K562 (cell line): ENCODE measurements around the gene RIT1. TPM values are rescaled to one million over a fixed set of nuclear protein-coding genes. Genes with fewer than 3 reads are reported as not detected.

Experiments
- CEBPZ ChIP-seq: fragments of 150-350 bp; IDR thresholded peaks from 2 replicates; pipeline ENCODE4 v1.6.1; 2014; ENCODE audit warnings: low read depth, mild to moderate bottlenecking, low read length, borderline replicate concordance
- CTBP1 ChIP-seq: fragments of 450-650 bp; IDR thresholded peaks from 2 replicates; pipeline ENCODE4 v1.6.1; 2016; ENCODE audit warnings: borderline replicate concordance
- CXXC5 ChIP-seq: fragments of 250-450 bp; sonication (Bioruptor Pico); IDR thresholded peaks from 2 replicates; pipeline ENCODE4 v1.8.0; 2022; ENCODE audit warnings: inconsistent platforms, mild to moderate bottlenecking, moderate library complexity
- DPF2 ChIP-seq: fragments of 450-650 bp; IDR thresholded peaks from 2 replicates; pipeline ENCODE4 v1.6.1; 2016
- ESRRA ChIP-seq: fragments of 450-650 bp; IDR thresholded peaks from 2 replicates; pipeline ENCODE4 v1.6.1; 2014; ENCODE audit warnings: low read depth, mild to moderate bottlenecking, moderate library complexity, borderline replicate concordance
- FIP1L1 ChIP-seq: fragments of 200-400 bp; formaldehyde crosslinking; IDR thresholded peaks from 2 replicates; pipeline ENCODE4 v1.6.1; 2018; ENCODE audit warnings: mild to moderate bottlenecking, low read depth, low read length; ENCODE audit not compliant: poor library complexity, severe bottlenecking
- GTF2E2 ChIP-seq: fragments of 200-800 bp; sonication (Bioruptor generic); IDR thresholded peaks from 2 replicates; pipeline ENCODE4 v1.6.1; 2016; ENCODE audit warnings: missing genetic modification characterization, missing compliant biosample characterization
- HOXB6 ChIP-seq: fragments of 250-450 bp; sonication (Bioruptor Pico); IDR thresholded peaks from 2 replicates; pipeline ENCODE4 v1.5.1; 2022; ENCODE audit warnings: mild to moderate bottlenecking, borderline replicate concordance
- ILF3 ChIP-seq: fragments of 450-650 bp; IDR thresholded peaks from 2 replicates; pipeline ENCODE4 v1.6.1; 2018; ENCODE audit warnings: antibody characterized with exemption, mild to moderate bottlenecking, moderate library complexity, borderline replicate concordance
- KDM5B ChIP-seq: fragments of 200-600 bp; sonication (generic); IDR thresholded peaks from 2 replicates; pipeline ENCODE4 v1.6.1; 2012; ENCODE audit warnings: low read depth, mild to moderate bottlenecking, moderate library complexity, low read length, control low read depth, inconsistent platforms; ENCODE audit not compliant: insufficient replicate concordance
- KLF6 ChIP-seq: fragments of 250-450 bp; sonication (Bioruptor Pico); IDR thresholded peaks from 2 replicates; pipeline ENCODE4 v1.4.0; 2020; ENCODE audit warnings: mild to moderate bottlenecking, moderate library complexity, borderline replicate concordance
- MYNN ChIP-seq, 2 experiments: sonication (generic); formaldehyde crosslinking in 1 of 2; IDR thresholded peaks; 2 replicates each; pipeline versions ENCODE4 v1.5.0 to v1.6.1; 2016 to 2020; ENCODE audit warnings: antibody characterized with exemption in 1 of 2, missing genetic modification reagents in 1 of 2
- NR2C1 ChIP-seq, 2 experiments: fragments of 450-650 bp; IDR thresholded peaks; 2 replicates each; pipeline ENCODE4 v1.6.1; 2017; ENCODE audit warnings: mild to moderate bottlenecking in 2 of 2, antibody characterized with exemption in 1 of 2, inconsistent platforms in 1 of 2, missing compliant biosample characterization in 1 of 2, missing genetic modification characterization in 1 of 2
- SMARCA4 ChIP-seq: fragments of 450-650 bp; IDR thresholded peaks from 2 replicates; pipeline ENCODE4 v1.6.1; 2016
- SP1 ChIP-seq: sonication (generic); formaldehyde crosslinking; IDR thresholded peaks from 2 replicates; pipeline ENCODE4 v1.8.1; 2022; ENCODE audit warnings: mild to moderate bottlenecking, missing genetic modification reagents
- TAF9B ChIP-seq: fragments of 450-650 bp; IDR thresholded peaks from 2 replicates; pipeline ENCODE4 v1.6.1; 2018; ENCODE audit warnings: mild to moderate bottlenecking; ENCODE audit not compliant: partially characterized antibody
- TCF3 ChIP-seq: sonication (generic); formaldehyde crosslinking; IDR thresholded peaks from 2 replicates; pipeline ENCODE4 v1.4.0; 2020; ENCODE audit warnings: mild to moderate bottlenecking, missing genetic modification reagents
- THRB ChIP-seq: fragments of 450-650 bp; formaldehyde crosslinking; conservative IDR thresholded peaks from 2 replicates; pipeline ENCODE4 v1.4.0; 2022; ENCODE audit warnings: mild to moderate bottlenecking, missing genetic modification characterization
- ZBTB1 ChIP-seq: sonication (generic); formaldehyde crosslinking; IDR thresholded peaks from 2 replicates; pipeline ENCODE4 v1.8.1; 2023; ENCODE audit warnings: missing genetic modification reagents, low read depth, mild to moderate bottlenecking, borderline replicate concordance
- polyA plus RNA-seq, 8 experiments: library from polyadenylated mRNA; depleted of rRNA in 4 of 8; stranded (reverse) in 5 of 8; unstranded in 3 of 8; fragments of >200 nt; fragmentation: Nextera tagmentation in 2 of 8; fragmentation: Illumina TruSeq in 1 of 8; extraction: Ambion mirVana in 2 of 8; extraction: Trizol in 1 of 8; gene quantifications; 2 replicates each; pipeline versions ENCODE4 v1.2.1 to v1.2.3, GENCODE V29; 2011 to 2014; ENCODE audit warnings: inconsistent platforms in 1 of 8, missing spikeins in 1 of 8
- total RNA-seq, 7 experiments: library from RNA; depleted of rRNA in 6 of 7; stranded (reverse); fragments of >200 nt in 6 of 7; fragmentation: Illumina TruSeq in 2 of 7; extraction: Trizol in 2 of 7; gene quantifications; 2 replicates each; pipeline versions ENCODE4 v1.2.1 to v1.2.3, GENCODE V29; 2011 to 2021; ENCODE audit warnings: low replicate concordance in 1 of 7
- TF ChIP-seq, protein P1 (sequence below), 2 experiments: fragments of 200-800 bp in 1 of 2; sonication (Bioruptor generic) in 1 of 2; sonication (generic) in 1 of 2; formaldehyde crosslinking in 1 of 2; IDR thresholded peaks in 1 of 2; conservative IDR thresholded peaks in 1 of 2; 2 replicates each; pipeline versions ENCODE4 v1.5.0 to v1.6.1; 2016 to 2020; ENCODE audit warnings: missing compliant biosample characterization in 1 of 2, missing genetic modification characterization in 1 of 2, missing genetic modification reagents in 1 of 2

Gene RIT1
- total and polyA plus RNA-seq, 9 of the 15 experiments (the other 6 are each of a cell fraction or from before 2014, with no cell fraction given), result 13.5 to 57.6 (median 22.9) TPM

DNA sequence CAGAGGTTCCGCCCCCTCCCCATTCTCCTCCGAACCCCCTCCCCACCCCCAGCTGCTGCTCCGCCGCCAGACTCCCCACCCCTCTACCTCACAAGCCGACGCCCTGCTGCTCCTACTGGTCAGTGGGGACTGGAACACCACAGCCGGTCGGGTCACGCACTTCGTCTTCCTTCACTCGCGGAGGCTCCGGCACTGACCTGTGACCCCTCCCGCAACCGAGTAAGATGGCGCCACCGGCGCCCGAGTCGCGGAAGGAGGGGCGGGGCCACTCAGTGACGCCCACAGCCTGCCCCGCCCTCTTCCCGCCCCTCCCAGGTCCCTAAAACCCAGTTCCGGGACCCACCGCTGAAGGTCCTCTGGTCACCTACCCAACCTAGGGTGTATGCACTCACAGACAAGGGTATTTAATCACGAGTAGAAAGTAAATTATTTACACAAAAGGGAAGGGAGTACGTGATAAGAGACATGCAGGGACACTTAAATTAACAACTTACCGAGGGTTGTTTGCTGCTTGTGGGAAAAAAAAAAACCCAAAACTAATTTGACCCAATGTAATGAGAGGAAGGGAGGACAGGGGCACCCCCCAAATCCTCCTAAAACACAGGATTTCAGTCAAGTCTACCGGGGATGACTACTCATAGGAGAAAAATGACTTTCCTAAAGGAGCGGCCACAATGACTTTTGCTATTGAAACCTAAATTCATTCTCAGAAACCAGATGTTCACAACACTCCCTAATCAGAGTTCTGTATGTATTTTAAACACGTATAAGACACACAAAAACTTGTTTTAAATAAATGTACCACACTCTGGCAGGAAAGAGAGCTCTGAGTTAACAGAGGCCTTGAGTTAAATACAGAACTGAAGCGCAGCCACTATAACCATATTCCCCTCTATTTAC lies at the start of gene RIT1 (continued):
- 0 out of 2 replicates have a peak, but pooled peaks have one; percentile 13 for TF ChIP-seq HOXB6 (CRISPR knock-in tag)
- TF ChIP-seq CXXC5, result peak; percentile 80
- 0 out of 2 replicates have a peak, but pooled peaks have one; percentile 26 for TF ChIP-seq CTBP1
- no peak for TF ChIP-seq CEBPZ
- peak; percentile 40; the same call in 1 of the 2 replicates for TF ChIP-seq ZBTB1 (CRISPR knock-in tag)
- peak; percentile 28; the same call in 1 of the 2 replicates for TF ChIP-seq DPF2
- TF ChIP-seq ILF3, result peak; percentile 17; the same call in 1 of the 2 replicates
- peak; percentile 27; the same call in 1 of the 2 replicates for TF ChIP-seq ESRRA
- TF ChIP-seq SP1 (CRISPR knock-in tag), result peak; percentile 72
- no peak for TF ChIP-seq THRB (CRISPR knock-in tag)
- TF ChIP-seq FIP1L1, result peak; percentile 30
- peak; percentile 91 for TF ChIP-seq NR2C1 (IDR thresholded peaks at IDR 0.05)
- TF ChIP-seq NR2C1 (tag; IDR thresholded peaks at IDR 0.05), result peak; percentile 93
- peak; percentile 54 for TF ChIP-seq KDM5B
- TF ChIP-seq KLF6 (CRISPR knock-in tag), result peak; percentile 25; the same call in 1 of the 2 replicates
- TF ChIP-seq TAF9B, result no peak
- 0 out of 2 replicates have a peak, but pooled peaks have one; percentile 25 for TF ChIP-seq SMARCA4
- TF ChIP-seq GTF2E2, result no peak
- TF ChIP-seq MYNN (IDR thresholded peaks at IDR 0.05), result peak; percentile 60
- no peak for TF ChIP-seq MYNN (CRISPR knock-in tag; IDR thresholded peaks at IDR 0.05)
- TF ChIP-seq, protein P1, sequence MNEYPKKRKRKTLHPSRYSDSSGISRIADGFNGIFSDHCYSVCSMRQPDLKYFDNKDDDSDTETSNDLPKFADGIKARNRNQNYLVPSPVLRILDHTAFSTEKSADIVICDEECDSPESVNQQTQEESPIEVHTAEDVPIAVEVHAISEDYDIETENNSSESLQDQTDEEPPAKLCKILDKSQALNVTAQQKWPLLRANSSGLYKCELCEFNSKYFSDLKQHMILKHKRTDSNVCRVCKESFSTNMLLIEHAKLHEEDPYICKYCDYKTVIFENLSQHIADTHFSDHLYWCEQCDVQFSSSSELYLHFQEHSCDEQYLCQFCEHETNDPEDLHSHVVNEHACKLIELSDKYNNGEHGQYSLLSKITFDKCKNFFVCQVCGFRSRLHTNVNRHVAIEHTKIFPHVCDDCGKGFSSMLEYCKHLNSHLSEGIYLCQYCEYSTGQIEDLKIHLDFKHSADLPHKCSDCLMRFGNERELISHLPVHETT (CRISPR knock-in tag; conservative IDR thresholded peaks at IDR 0.05 in 1 of 2, IDR thresholded peaks at IDR 0.05 in 1 of 2), result peak in 1 of 2 experiments; percentile 98; a peak in 2 of 4 replicates
- peak; percentile 38; the same call in 1 of the 2 replicates for TF ChIP-seq TCF3 (CRISPR knock-in tag)
